Duodenal mucosa (tissue), 2 donors: ENCODE results near the gene BEST1.
A peak's percentile ranks its signal among the peaks of the same experiment; 100 is the strongest.
"Not testable (repeated sequence)": the region's sequence is repeated elsewhere in the genome, so short reads cannot be mapped to it uniquely, and the experiment has no call there.

Source experiments
- H3K27ac ChIP-seq: one replicate; pipeline ENCODE4 v1.7.0; 2013; ENCODE audit warnings: low read depth, low read length
- H3K27me3 ChIP-seq, 2 donors: one replicate each; pipeline ENCODE4 v1.7.0; 2013; ENCODE audit warnings: low read length in 2 of 2, control low read depth in 1 of 2; ENCODE audit not compliant: insufficient read depth in 2 of 2, control insufficient read depth in 1 of 2
- H3K36me3 ChIP-seq, 2 donors: one replicate each; pipeline ENCODE4 v1.7.0; 2013; ENCODE audit warnings: low read length in 2 of 2, control low read depth in 1 of 2; ENCODE audit not compliant: insufficient read depth in 2 of 2, control insufficient read depth in 1 of 2
- H3K4me1 ChIP-seq, 2 donors: one replicate each; pipeline ENCODE4 v1.7.0; 2013; ENCODE audit warnings: low read length in 2 of 2, control low read depth in 1 of 2; ENCODE audit not compliant: insufficient read depth in 2 of 2, control insufficient read depth in 1 of 2
- H3K4me3 ChIP-seq, 2 donors: one replicate each; pipeline ENCODE4 v1.7.0; 2013; ENCODE audit warnings: low read length in 2 of 2, low read depth in 1 of 2
- H3K9ac ChIP-seq, 2 donors: one replicate each; pipeline ENCODE4 v1.7.0; 2013; ENCODE audit warnings: low read length in 2 of 2, low read depth in 1 of 2
- H3K9me3 ChIP-seq, 2 donors: one replicate each; pipeline ENCODE4 v1.7.0; 2013; ENCODE audit warnings: low read length in 2 of 2, control low read depth in 1 of 2; ENCODE audit not compliant: control insufficient read depth in 1 of 2

The BEST1 gene

GRCh38 chr11:61946894-61947293 is 3.3 kb upstream of the BEST1 start:
- H3K36me3 ChIP-seq = no peaks in the 10 kb centered on the region
- H3K27ac ChIP-seq = no peak overlapping the region
- H3K4me3 ChIP-seq = no peak overlapping the region
- H3K4me1 ChIP-seq = peaks cover 0 to 10% of the 10 kb centered on the region in 2 donors
- no peaks in the 10 kb centered on the region for H3K27me3 ChIP-seq
- H3K9ac ChIP-seq = no peak overlapping the region
- no peaks in the 10 kb centered on the region for H3K9me3 ChIP-seq

GRCh38 chr11:61947486-61948210 is 2.5 kb upstream of the BEST1 start:
- no peak overlapping the region for H3K27ac ChIP-seq
- H3K9me3 ChIP-seq = no peaks in the 10 kb centered on the region
- no peaks in the 10 kb centered on the region for H3K27me3 ChIP-seq
- H3K4me1 ChIP-seq = peaks cover 0 to 10% of the 10 kb centered on the region in 2 donors
- H3K9ac ChIP-seq = no peak overlapping the region
- no peaks in the 10 kb centered on the region for H3K36me3 ChIP-seq
- no peak overlapping the region for H3K4me3 ChIP-seq

GRCh38 chr11:61948505-61948904 is 1.6 kb upstream of the BEST1 start:
- H3K9ac ChIP-seq = no peak overlapping the region
- H3K27ac ChIP-seq = no peak overlapping the region
- no peaks in the 10 kb centered on the region for H3K36me3 ChIP-seq
- no peak overlapping the region for H3K4me3 ChIP-seq
- no peaks in the 10 kb centered on the region for H3K27me3 ChIP-seq
- peaks cover 0 to 10% of the 10 kb centered on the region in 2 donors for H3K4me1 ChIP-seq
- no peaks in the 10 kb centered on the region for H3K9me3 ChIP-seq

- Histone ChIP-seq H3K4me3 (no peak overlapping the region), H3K9me3 (no peaks in the 10 kb centered on the region), H3K9ac (peak overlapping the region in 1 of 2 donors; percentile 43), H3K36me3 (no peaks in the 10 kb centered on the region), H3K4me1 (peaks cover 0 to 10% of the 10 kb centered on the region in 2 donors), H3K27me3 (no peaks in the 10 kb centered on the region), H3K27ac (peak overlapping the region; percentile 32)
Observed at GRCh38 chr11:61949169-61950034, 749 bp upstream of the BEST1 start.

- no peak overlapping the region for H3K4me3 ChIP-seq
- H3K27ac ChIP-seq = no peak overlapping the region
- H3K27me3 ChIP-seq = peaks cover 0 to 5% of the 10 kb centered on the region in 2 donors
- no peaks in the 10 kb centered on the region for H3K36me3 ChIP-seq
- H3K9me3 ChIP-seq = no peaks in the 10 kb centered on the region
- H3K4me1 ChIP-seq = peaks cover 8 to 19% of the 10 kb centered on the region in 2 donors
- no peak overlapping the region for H3K9ac ChIP-seq
Observed at GRCh38 chr11:61951484-61952135, 1.5 kb downstream of the BEST1 start.

DNA sequence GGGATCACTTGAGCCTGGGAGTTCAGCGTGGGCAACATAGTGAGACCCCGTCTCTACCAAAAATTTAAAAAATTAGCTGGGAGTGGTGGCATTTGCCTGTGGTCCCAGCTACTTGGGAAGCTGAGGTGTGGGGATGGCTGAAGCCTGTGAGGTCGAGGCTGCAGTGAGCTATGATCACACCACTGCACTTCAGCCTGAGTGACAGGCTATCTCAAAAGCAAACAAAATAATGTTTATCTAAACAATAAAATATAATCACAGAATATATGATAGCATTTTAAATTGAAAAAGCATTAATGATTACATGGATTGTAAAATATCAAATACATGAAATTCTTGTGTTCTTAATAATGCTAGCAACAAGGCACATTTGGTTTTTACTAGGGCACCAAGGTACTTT is 2.7 kb downstream of the BEST1 start:
- Histone ChIP-seq H3K9me3 (no peaks in the 10 kb centered on the region), H3K36me3 (peaks cover 0 to 4% of the 10 kb centered on the region in 2 donors), H3K27ac (no peak overlapping the region), H3K27me3 (peaks cover 0 to 5% of the 10 kb centered on the region in 2 donors), H3K4me1 (peaks cover 8 to 17% of the 10 kb centered on the region in 2 donors), H3K9ac (no peak overlapping the region), H3K4me3 (no peak overlapping the region)

DNA sequence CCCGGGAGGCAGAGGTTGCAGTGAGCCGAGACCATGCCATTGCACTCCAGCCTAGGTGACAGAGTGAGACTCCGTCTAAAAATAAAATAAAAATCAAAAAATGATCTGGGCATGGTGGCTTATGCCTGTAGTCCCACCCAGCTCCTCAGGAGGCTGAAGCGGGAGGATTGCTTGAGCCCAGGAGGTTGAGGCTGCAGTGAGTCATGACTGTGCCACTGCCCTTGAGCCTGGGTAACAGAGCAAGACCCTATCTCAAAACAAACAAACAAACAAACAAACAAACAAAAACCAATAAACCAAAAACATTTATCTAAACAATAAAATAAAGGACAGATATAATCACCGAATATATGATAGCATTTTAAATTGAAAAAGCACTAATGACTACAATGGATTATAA is 3.5 kb downstream of the BEST1 start:
- H3K9ac ChIP-seq, H3K4me3 ChIP-seq, H3K9me3 ChIP-seq, H3K27me3 ChIP-seq, H3K27ac ChIP-seq, H3K36me3 ChIP-seq: not testable (repeated sequence)
- H3K4me1 ChIP-seq = peaks cover 8 to 12% of the 10 kb centered on the region in 2 donors

- Histone ChIP-seq H3K27me3 (peaks cover 0 to 5% of the 10 kb centered on the region in 2 donors), H3K4me1 (peaks cover 14 to 15% of the 10 kb centered on the region in 2 donors), H3K27ac (no peak overlapping the region), H3K9me3 (no peaks in the 10 kb centered on the region), H3K9ac (no peak overlapping the region), H3K36me3 (peaks cover 0 to 6% of the 10 kb centered on the region in 2 donors), H3K4me3 (no peak overlapping the region)
Observed at GRCh38 chr11:61954106-61954850, 4.1 kb downstream of the BEST1 start.

DNA sequence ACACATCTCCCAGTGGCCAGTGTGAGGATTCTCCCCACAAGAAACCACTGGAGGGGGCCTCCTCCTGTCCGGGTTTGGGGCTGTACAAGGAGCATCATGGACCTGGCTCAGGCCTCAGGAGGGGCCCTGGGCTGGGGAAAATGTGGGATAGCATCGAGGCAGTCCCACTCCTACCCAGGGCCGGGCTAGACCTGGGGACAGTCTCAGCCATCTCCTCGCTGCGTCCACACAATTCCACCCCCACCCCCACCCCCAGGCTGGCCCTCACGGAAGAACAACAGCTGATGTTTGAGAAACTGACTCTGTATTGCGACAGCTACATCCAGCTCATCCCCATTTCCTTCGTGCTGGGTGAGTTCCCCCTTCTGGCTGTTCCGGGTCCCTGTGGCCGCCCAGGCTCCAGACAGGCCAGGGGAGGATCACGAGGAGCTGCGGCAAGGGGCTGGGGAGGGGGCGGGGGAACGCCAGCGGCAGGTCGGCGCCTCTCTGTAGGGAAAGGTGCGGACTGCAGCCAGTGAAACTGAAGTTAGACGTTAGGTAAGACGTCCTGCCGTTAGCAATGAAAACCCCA is 4.8 kb downstream of the BEST1 start:
- Histone ChIP-seq H3K4me3 (peak overlapping the region in 1 of 2 donors; percentile 53), H3K27ac (peak overlapping the region; percentile 62), H3K9ac (peak overlapping the region; percentile 33 to 43), H3K4me1 (peaks cover 17 to 19% of the 10 kb centered on the region in 2 donors), H3K9me3 (no peaks in the 10 kb centered on the region), H3K36me3 (peaks cover 0 to 8% of the 10 kb centered on the region in 2 donors), H3K27me3 (peaks cover 0 to 5% of the 10 kb centered on the region in 2 donors)
